Measurements from ENCODE around the gene TSPAN18. TPM values are rescaled to one million over a fixed set of nuclear protein-coding genes. Genes with fewer than 3 reads are reported as not detected.

Gene TSPAN18
- total RNA-seq, 1 experiment from 2014 or later: 18.3 TPM

- TF ChIP-seq MAX (IDR thresholded peaks at IDR 0.05): no peak
- no peak for TF ChIP-seq TCF7L2 (IDR thresholded peaks at IDR 0.05; ENCODE audit: borderline replicate concordance, extremely low read depth, insufficient read depth, insufficient read length)
- no peak for TF ChIP-seq POLR2AphosphoS5 (IDR thresholded peaks at IDR 0.05; ENCODE audit: low read depth, low read length)
Observed at GRCh38 chr11:44906649-44907048, 179.9 kb downstream of the TSPAN18 start (continued).

GRCh38 chr11:44909557-44909956 is 182.8 kb downstream of the TSPAN18 start:
- ChIA-PET CTCF (interaction anchor here (1.4 kb wide), 1 partner anchor 17 kb away, joined by 3 read pairs; no protein-coding TSS in a partner anchor), POLR2A (no interaction called here), RAD21 (ENCODE audit: low non-redundant PET in 1 of 2, low total read pairs in 2 of 2, uncharacterized antibody in 2 of 2, unreplicated experiment in 2 of 2) (no interaction called here)
- Histone ChIP-seq H4K20me1 (ENCODE audit: insufficient read depth) (no peaks in the 10 kb centered on the region), H3K9me3 (ENCODE audit: control insufficient read depth in 1 of 2, insufficient read depth in 1 of 2, low read depth in 1 of 2, low read length in 2 of 2) (no peaks in the 10 kb centered on the region), H3K79me2 (ENCODE audit: insufficient read depth, low read length) (no peaks in the 10 kb centered on the region), H3K4me3 (replicated peaks in 1 of 2; ENCODE audit: low read depth in 1 of 2, low read length in 2 of 2) (no peak overlapping the region), H3K27ac (ENCODE audit: low read depth, low read length) (no peak overlapping the region), H3K9me2 (ENCODE audit: insufficient read depth) (no peaks in the 10 kb centered on the region), H3K36me3 (ENCODE audit: control insufficient read depth in 1 of 2, insufficient read depth in 2 of 2, low read length in 2 of 2) (no peaks in the 10 kb centered on the region), H3K4me2 (ENCODE audit: low read length) (no peak overlapping the region), H3K9ac (ENCODE audit: low read length) (no peak overlapping the region), H3K27me3 (ENCODE audit: insufficient read depth, low read length) (no peaks in the 10 kb centered on the region), H2AFZ (ENCODE audit: low read depth, low read length, poor library complexity, severe bottlenecking) (no peak overlapping the region), H3K4me1 (ENCODE audit: control insufficient read depth in 1 of 2, insufficient read depth in 2 of 2, low read length in 2 of 2) (no peaks in the 10 kb centered on the region)
- TF ChIP-seq EZH2 (IDR thresholded peaks at IDR 0.05) (no peak), YY1 (IDR thresholded peaks at IDR 0.05; ENCODE audit: extremely low read depth, insufficient replicate concordance, low read depth, low read length) (no peak), CTCF (IDR thresholded peaks at IDR 0.05 in 2 of 3, conservative IDR thresholded peaks at IDR 0.05 in 1 of 3; ENCODE audit: borderline replicate concordance in 1 of 3, insufficient read depth in 1 of 3, low read depth in 2 of 3, low read length in 2 of 3) (no peak), POLR2AphosphoS5 (IDR thresholded peaks at IDR 0.05; ENCODE audit: low read depth, low read length) (no peak), SP1 (IDR thresholded peaks at IDR 0.05; ENCODE audit: low read depth) (no peak), ZNF274 (IDR thresholded peaks at IDR 0.05; ENCODE audit: low read depth, low read length) (no peak), SRF (IDR thresholded peaks at IDR 0.05; ENCODE audit: low read depth) (no peak), SIN3A (IDR thresholded peaks at IDR 0.05; ENCODE audit: low read depth) (no peak), TCF7L2 (IDR thresholded peaks at IDR 0.05; ENCODE audit: borderline replicate concordance, extremely low read depth, insufficient read depth, insufficient read length) (no peak), RAD21 (IDR thresholded peaks at IDR 0.05; ENCODE audit: low read depth) (no peak), FOSL1 (IDR thresholded peaks at IDR 0.05; ENCODE audit: low read depth) (no peak), POLR2A (IDR thresholded peaks at IDR 0.05; ENCODE audit: borderline replicate concordance, extremely low read depth, insufficient read depth, insufficient read length) (no peak), EZH2phosphoT487 (IDR thresholded peaks at IDR 0.05; ENCODE audit: borderline replicate concordance) (no peak), ELF1 (IDR thresholded peaks at IDR 0.05; ENCODE audit: borderline replicate concordance, low read depth) (no peak), EGR1 (IDR thresholded peaks at IDR 0.05; ENCODE audit: low read depth) (no peak)
- intact Hi-C loops (cut with micrococcal nuclease): no loop called here
- no TSS peak for BruUV-seq (replicated peaks)
- ATAC-seq (no peak), DNase-seq (ENCODE audit: low read depth, low spot score) (no peak)

All from HCT116 (cell line).